ENCODE data around the gene SAMD11. TPM values are rescaled to one million over a fixed set of nuclear protein-coding genes. Genes with fewer than 3 reads are reported as not detected.

SAMD11 gene
- total RNA-seq, 1 donor = 1.6 TPM

DNA sequence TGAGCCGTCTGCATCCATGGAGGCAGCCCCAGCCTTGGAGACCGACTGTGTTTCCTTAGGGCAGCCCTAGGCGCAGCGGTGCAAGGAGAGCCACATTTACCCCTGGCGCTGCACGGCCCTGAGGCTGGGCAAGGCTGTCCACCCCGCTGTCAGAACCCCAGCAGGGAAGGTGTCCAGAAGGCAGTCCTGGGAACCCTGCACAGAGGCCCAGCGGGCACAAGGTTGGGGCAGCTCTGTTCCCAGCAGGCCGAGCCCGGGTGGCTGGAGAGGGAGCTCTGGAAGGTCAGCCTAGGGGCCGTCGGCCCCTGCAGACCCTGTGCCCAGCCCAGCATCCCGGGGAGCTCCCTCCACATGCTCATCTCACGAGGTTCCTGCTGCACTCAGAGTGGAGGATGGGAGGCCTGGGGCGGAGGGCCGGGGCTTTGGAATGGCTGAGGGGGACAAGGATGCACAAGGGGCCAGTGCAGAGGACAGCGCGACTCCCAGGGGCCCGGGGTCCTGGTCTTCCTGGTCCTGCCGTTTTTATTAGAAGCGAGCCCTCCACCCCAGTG is 19.9 kb upstream of the SAMD11 start:
- TF ChIP-seq, protein P1, sequence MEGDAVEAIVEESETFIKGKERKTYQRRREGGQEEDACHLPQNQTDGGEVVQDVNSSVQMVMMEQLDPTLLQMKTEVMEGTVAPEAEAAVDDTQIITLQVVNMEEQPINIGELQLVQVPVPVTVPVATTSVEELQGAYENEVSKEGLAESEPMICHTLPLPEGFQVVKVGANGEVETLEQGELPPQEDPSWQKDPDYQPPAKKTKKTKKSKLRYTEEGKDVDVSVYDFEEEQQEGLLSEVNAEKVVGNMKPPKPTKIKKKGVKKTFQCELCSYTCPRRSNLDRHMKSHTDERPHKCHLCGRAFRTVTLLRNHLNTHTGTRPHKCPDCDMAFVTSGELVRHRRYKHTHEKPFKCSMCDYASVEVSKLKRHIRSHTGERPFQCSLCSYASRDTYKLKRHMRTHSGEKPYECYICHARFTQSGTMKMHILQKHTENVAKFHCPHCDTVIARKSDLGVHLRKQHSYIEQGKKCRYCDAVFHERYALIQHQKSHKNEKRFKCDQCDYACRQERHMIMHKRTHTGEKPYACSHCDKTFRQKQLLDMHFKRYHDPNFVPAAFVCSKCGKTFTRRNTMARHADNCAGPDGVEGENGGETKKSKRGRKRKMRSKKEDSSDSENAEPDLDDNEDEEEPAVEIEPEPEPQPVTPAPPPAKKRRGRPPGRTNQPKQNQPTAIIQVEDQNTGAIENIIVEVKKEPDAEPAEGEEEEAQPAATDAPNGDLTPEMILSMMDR (IDR thresholded peaks at IDR 0.05; ENCODE audit: insufficient read depth, low read length) = no peak
- H3K4me3 ChIP-seq (ENCODE audit: low read depth, low read length) = peak overlapping the region; percentile 28
- DNase-seq (ENCODE audit: low read depth) = no peak

DNA sequence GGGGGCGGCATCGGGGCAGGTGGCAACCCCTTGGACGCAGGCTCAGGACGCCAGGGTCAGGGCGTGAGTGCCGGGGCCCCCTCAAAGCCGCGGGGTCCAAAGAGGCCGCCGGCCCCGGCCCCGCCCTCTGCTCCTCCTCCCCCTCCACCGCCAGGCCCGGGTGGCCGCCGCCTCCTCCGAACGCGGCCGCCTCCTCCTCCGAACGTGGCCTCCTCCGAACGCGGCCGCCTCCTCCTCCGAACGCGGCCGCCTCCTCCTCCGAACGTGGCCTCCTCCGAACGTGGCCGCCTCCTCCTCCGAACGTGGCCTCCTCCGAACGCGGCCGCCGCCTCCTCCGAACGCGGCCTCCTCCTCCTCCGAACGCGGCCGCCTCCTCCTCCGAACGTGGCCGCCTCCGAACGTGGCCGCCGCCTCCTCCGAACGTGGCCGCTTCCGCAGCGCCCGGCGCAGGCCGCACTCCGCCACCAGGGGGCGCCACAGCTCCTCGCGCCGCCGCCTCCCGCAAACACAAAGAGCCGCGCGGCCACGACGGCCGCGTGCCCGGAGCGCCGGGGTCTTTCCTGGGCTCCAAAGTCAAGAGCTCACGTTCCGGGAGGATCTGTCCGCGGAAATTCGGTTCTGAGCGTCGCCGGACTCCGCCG is 19.3 kb upstream of the SAMD11 start:
- peak; percentile 67 for DNase-seq (ENCODE audit: low read depth)
- TF ChIP-seq, protein P1 (IDR thresholded peaks at IDR 0.05; ENCODE audit: insufficient read depth, low read length) = peak; percentile 62
- H3K4me3 ChIP-seq (ENCODE audit: low read depth, low read length) = peak overlapping the region; percentile 53

DNA sequence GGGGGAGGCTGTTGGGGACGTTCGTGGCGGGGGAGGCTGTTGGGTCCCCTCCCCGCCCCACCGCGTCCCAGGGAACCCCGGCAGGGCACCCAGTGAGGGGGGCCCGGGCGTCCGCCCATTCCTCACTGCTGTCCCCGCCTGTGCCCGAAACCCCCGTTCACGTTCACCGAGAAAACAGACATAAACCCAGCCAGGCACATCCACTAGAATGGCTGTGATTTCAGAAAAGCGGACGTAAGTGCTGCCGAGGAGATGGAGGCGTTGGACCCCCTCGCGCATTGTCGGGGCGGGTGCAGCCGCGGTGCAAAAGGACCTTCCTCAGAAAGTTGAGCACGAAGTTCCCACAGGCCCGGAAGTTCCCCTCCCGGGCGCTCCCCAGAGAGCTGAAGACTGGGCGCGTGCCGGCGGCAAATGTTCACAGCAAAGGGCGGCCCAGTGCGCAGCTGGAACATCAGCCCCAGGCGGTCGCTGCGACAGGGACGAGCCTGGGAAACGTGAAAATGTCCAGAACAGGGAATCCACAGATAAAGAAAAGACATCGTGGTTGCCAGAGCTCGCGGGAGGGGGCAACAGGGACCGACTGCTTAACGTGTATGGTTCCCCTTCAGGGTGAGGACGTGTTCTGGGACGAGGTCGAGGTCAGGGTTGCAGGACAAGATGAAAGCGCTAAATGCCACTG is 18.5 kb upstream of the SAMD11 start:
- peak overlapping the region; percentile 46 for H3K4me3 ChIP-seq (ENCODE audit: low read depth, low read length)
- DNase-seq (ENCODE audit: low read depth) = no peak
- TF ChIP-seq, protein P1 (IDR thresholded peaks at IDR 0.05; ENCODE audit: insufficient read depth, low read length) = no peak

DNA sequence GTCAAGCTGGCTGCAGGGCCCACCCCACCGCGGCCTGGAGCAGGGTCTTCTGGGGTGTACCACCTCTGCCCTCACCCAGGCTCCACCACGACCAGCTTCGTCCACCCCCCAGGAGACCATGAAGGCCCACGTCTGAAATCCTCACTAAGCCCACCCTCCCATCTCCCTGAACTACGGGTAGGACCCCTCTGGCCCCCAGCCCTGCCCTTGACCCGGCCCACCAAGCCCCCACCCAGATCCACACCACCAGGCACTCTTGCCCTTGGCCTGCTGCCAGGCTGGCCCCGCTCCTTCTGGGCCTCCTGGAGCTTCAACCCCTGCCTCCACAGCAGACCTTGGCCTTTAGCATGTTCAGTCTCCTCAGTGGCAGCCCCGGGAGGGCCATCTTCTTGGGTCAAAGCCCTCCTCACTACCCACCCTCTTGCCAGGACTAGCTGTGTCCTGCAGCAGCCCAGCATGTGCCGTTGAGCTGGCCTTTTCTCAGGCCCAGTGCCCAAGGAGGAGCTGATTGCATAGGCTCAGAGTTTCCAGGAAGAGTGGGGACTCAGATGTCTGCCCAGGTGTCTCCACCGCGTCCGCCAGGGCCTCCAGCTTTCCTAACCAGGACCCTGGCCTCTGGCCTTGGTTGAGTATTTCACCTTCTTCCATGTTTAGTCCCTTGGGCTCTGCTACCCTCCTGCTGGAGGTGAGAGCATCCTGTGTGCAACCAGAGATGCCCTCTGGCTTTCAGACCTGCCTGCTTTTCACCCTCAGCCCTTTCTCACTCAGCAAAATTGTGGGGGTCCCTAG is 17.7 kb upstream of the SAMD11 start:
- TF ChIP-seq, protein P1 (IDR thresholded peaks at IDR 0.05; ENCODE audit: insufficient read depth, low read length) = no peak
- H3K4me3 ChIP-seq (ENCODE audit: low read depth, low read length) = no peak overlapping the region
- DNase-seq (ENCODE audit: low read depth) = no peak

DNA sequence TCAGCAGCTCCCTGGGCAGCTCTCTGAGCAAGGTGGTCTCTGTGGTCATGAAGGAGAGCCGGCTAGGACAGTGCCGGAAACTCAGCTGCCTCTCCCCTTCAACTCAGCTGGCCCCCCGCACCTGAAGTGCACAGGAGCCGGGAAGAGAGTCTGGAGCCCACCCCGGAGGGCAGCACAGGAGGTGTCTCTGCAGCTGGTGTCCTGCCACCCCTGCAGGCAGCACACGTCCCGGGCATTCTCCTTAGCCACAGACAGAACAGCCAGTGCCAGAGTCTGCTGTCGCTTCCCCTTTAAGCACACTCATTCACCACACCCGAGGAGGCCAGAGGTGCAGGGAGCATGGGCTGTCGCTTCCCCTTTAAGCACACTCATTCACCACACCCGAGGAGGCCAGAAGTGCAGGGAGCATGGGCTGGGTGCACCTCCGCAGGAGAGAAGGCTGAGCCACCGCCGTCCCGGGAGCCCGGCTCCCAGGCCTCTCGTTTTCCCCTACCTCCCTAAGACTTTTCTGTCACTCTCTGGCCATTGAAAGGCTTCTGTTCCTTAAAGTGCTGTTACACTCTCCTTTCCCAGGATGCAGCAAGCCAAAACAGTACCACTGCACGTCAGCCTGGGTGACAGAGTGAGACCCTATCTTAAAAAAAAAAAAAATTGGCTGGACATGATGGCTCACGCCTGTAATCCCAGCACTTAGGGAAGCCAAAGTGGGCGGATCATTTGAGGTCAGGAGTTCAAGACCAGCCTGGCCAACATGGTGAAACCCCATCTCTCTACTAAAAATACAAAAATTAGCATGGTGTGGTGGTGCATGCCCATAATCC is 16.9 kb upstream of the SAMD11 start:
- H3K4me3 ChIP-seq (ENCODE audit: low read depth, low read length) = no peak overlapping the region
- peak; percentile 40 for DNase-seq (ENCODE audit: low read depth)
- TF ChIP-seq, protein P1 (IDR thresholded peaks at IDR 0.05; ENCODE audit: insufficient read depth, low read length) = no peak
